Left renal cortex interstitium (tissue), 4 donors: ENCODE results near the gene UTS2R. TPM values are rescaled to one million over a fixed set of nuclear protein-coding genes. Genes with fewer than 3 reads are reported as not detected.

Source experiments
- DNase-seq, 4 donors: peaks; one replicate each; pipeline ENCODE4 v3.0.0-alpha.2; 2013; ENCODE audit warnings: low read depth in 4 of 4, low spot score in 2 of 4, missing footprints in 1 of 4
- polyA plus RNA-seq, 4 donors: library from polyadenylated mRNA; unstranded; fragments of 120-200 nt; gene quantifications; one replicate each; pipeline ENCODE4 v1.2.1, GENCODE V29; 2013; ENCODE audit not compliant: insufficient read length in 4 of 4

UTS2R gene
- polyA plus RNA-seq, 4 donors, result 0.49 to 1.1 (median 0.67) TPM

GRCh38 chr17:82386881-82387704, 15.5 kb downstream of the UTS2R start:
- DNase-seq, result no peak

GRCh38 chr17:82387705-82388106, 16.1 kb downstream of the UTS2R start:
- no peak for DNase-seq

- no peak for DNase-seq
These were observed 16.8 kb downstream of the UTS2R start for GRCh38 chr17:82388223-82388921.

GRCh38 chr17:82388922-82389283, 17.3 kb downstream of the UTS2R start:
- DNase-seq, result no peak

- DNase-seq, result no peak
These were observed 17.8 kb downstream of the UTS2R start for GRCh38 chr17:82389379-82389778.

- no peak for DNase-seq
These were observed 18.7 kb downstream of the UTS2R start for GRCh38 chr17:82390015-82390859.

GRCh38 chr17:82390860-82391435, 19.4 kb downstream of the UTS2R start:
- no peak for DNase-seq

- no peak for DNase-seq
These were observed 20.0 kb downstream of the UTS2R start for GRCh38 chr17:82391496-82392066.

- DNase-seq, result no peak
These were observed 20.8 kb downstream of the UTS2R start for GRCh38 chr17:82392209-82392920.

GRCh38 chr17:82392941-82393340, 21.4 kb downstream of the UTS2R start:
- no peak for DNase-seq

GRCh38 chr17:82394278-82394677, 22.7 kb downstream of the UTS2R start:
- no peak for DNase-seq

GRCh38 chr17:82396601-82397435, 25.3 kb downstream of the UTS2R start:
- no peak for DNase-seq

- DNase-seq, result no peak
These were observed 26.1 kb downstream of the UTS2R start for GRCh38 chr17:82397449-82398335.

GRCh38 chr17:82399041-82399441, 27.5 kb downstream of the UTS2R start:
- DNase-seq, result no peak

- DNase-seq, result no peak
These were observed 28.1 kb downstream of the UTS2R start for GRCh38 chr17:82399601-82400101.

- no peak for DNase-seq
These were observed 28.6 kb downstream of the UTS2R start for GRCh38 chr17:82400206-82400605.

- no peak for DNase-seq
These were observed 29.3 kb downstream of the UTS2R start for GRCh38 chr17:82400830-82401229.

- DNase-seq, result no peak
These were observed 31.3 kb downstream of the UTS2R start for GRCh38 chr17:82402865-82403264.
